DMS153 (cell line): ENCODE results near the gene LINGO4.
A peak's percentile ranks its signal among the peaks of the same experiment; 100 is the strongest.
"Not testable (repeated sequence)": the region's sequence is repeated elsewhere in the genome, so short reads cannot be mapped to it uniquely, and the experiment has no call there.

Source experiments
- DNase-seq: peaks from one replicate; lab custom pipeline; 2025; lab: John Stamatoyannopoulos, UW

LINGO4 gene

GRCh38 chr1:151782026-151782425, 23.2 kb downstream of the LINGO4 start:
- DNase-seq = not testable (repeated sequence)

GRCh38 chr1:151780736-151781135, 24.5 kb downstream of the LINGO4 start:
- not testable (repeated sequence) for DNase-seq

GRCh38 chr1:151779852-151780251, 25.4 kb downstream of the LINGO4 start:
- no peak for DNase-seq

- no peak for DNase-seq
Measured at GRCh38 chr1:151777317-151777716, 27.9 kb downstream of the LINGO4 start.

GRCh38 chr1:151776665-151777062, 28.6 kb downstream of the LINGO4 start:
- no peak for DNase-seq

- no peak for DNase-seq
Measured at GRCh38 chr1:151775894-151776664, 29.1 kb downstream of the LINGO4 start.

- DNase-seq = no peak
Measured at GRCh38 chr1:151774256-151774922, 30.8 kb downstream of the LINGO4 start.

- no peak for DNase-seq
Measured at GRCh38 chr1:151773702-151774101, 31.5 kb downstream of the LINGO4 start.

- DNase-seq = not testable (repeated sequence)
Measured at GRCh38 chr1:151769270-151769669, 35.9 kb downstream of the LINGO4 start.

GRCh38 chr1:151768351-151769066, 36.7 kb downstream of the LINGO4 start:
- DNase-seq = not testable (repeated sequence)

GRCh38 chr1:151763990-151764389, 41.2 kb downstream of the LINGO4 start:
- DNase-seq = no peak

- DNase-seq = peak; percentile 61
Measured at GRCh38 chr1:151762941-151763921, 42.0 kb downstream of the LINGO4 start, which contains the start of gene MRPL9. MRPL9 (minus strand) TSS chr1:151763496; CDS start chr1:151763479, 17 bp downstream.

GRCh38 chr1:151760597-151761385, 44.4 kb downstream of the LINGO4 start:
- no peak for DNase-seq

- no peak for DNase-seq
Measured at GRCh38 chr1:151759241-151759640, 46.0 kb downstream of the LINGO4 start.

- DNase-seq = no peak
Measured at GRCh38 chr1:151756291-151756690, 48.9 kb downstream of the LINGO4 start.
